NCI-H69 (cell line): ENCODE measurements around the gene RFT1.
"Not testable (repeated sequence)": the region's sequence is repeated elsewhere in the genome, so short reads cannot be mapped to it uniquely, and the experiment has no call there.

Source experiments
- DNase-seq: peaks from one replicate; lab custom pipeline; 2025; lab: John Stamatoyannopoulos, UW

Gene RFT1

GRCh38 chr3:53065841-53066480, 64.3 kb downstream of the RFT1 start:
- DNase-seq: peak; percentile 89

- DNase-seq: no peak
These were observed 67.3 kb downstream of the RFT1 start for GRCh38 chr3:53062905-53063304.

- no peak for DNase-seq
These were observed 73.8 kb downstream of the RFT1 start for GRCh38 chr3:53056442-53056841.

- DNase-seq: not testable (repeated sequence)
These were observed 76.0 kb downstream of the RFT1 start for GRCh38 chr3:53054233-53054632.

GRCh38 chr3:53051929-53052328, 78.3 kb downstream of the RFT1 start:
- peak; percentile 24 for DNase-seq

GRCh38 chr3:53049987-53050386, 80.2 kb downstream of the RFT1 start:
- DNase-seq: no peak

GRCh38 chr3:53046171-53047170, 83.8 kb downstream of the RFT1 start:
- peak; percentile 49 for DNase-seq

- DNase-seq: peak; percentile 75
These were observed 84.6 kb downstream of the RFT1 start, which contains the start of gene SFMBT1 for GRCh38 chr3:53045518-53046170. Gene SFMBT1, minus strand, starts transcription at chr3:53046073. Its CDS starts 76,945 bp downstream, at chr3:52969128.

GRCh38 chr3:53044711-53045517, 85.3 kb downstream of the RFT1 start:
- peak; percentile 75 for DNase-seq

- DNase-seq: no peak
These were observed 85.9 kb downstream of the RFT1 start for GRCh38 chr3:53044371-53044710.

GRCh38 chr3:53043738-53044137, 86.5 kb downstream of the RFT1 start:
- DNase-seq: no peak

GRCh38 chr3:53042651-53043050, 87.6 kb downstream of the RFT1 start:
- DNase-seq: no peak

GRCh38 chr3:53040351-53040820, 89.8 kb downstream of the RFT1 start:
- no peak for DNase-seq

GRCh38 chr3:53039376-53039752, 90.9 kb downstream of the RFT1 start:
- DNase-seq: no peak

GRCh38 chr3:53038679-53039375, 91.4 kb downstream of the RFT1 start:
- DNase-seq: peak; percentile 17
